Endothelial cell of umbilical vein (primary cell): ENCODE results near the gene CMTM3. TPM values are rescaled to one million over a fixed set of nuclear protein-coding genes. Genes with fewer than 3 reads are reported as not detected.

ENCODE experiments used
- BruUV-seq: library from RNA; stranded (reverse); fragments of 400-500 nt; replicated peaks from 2 replicates; lab custom pipeline; 2021; lab: Mats Ljungman, UMichigan
- CTCF ChIA-PET: fragments of 300-600, 350-600 bp; sonication (Branson Sonifier 250); formaldehyde crosslinking; loops from one replicate; lab custom pipeline; 2021; ENCODE audit warnings: antibody characterized with exemption, inconsistent platforms; lab: Charles Lee
- POLR2A ChIA-PET: fragments of 300-600, 350-600 bp; sonication (Branson Sonifier 250); formaldehyde crosslinking; loops from one replicate; lab custom pipeline; 2021; ENCODE audit warnings: antibody characterized with exemption, inconsistent platforms; lab: Charles Lee
- DNase-seq: peaks from one replicate; pipeline ENCODE4 v3.0.0-alpha.2; 2011; ENCODE audit warnings: low read depth, low spot score
- FAIRE-seq: peaks from 2 replicates; lab custom pipeline; 2011; peaks lifted over from hg19 to GRCh38; lab: Jason Lieb, UNC
- H2AFZ ChIP-seq: 2 replicates; pipeline ENCODE4 v1.6.0; 2012; ENCODE audit warnings: low read depth, low read length, control low read depth, inconsistent platforms
- H3K27ac ChIP-seq: 2 replicates; pipeline ENCODE4 v1.5.1; 2011; ENCODE audit warnings: low read depth, mild to moderate bottlenecking, control low read depth, low read length, moderate library complexity; ENCODE audit not compliant: insufficient read depth
- H3K27me3 ChIP-seq, 2 experiments: 2 replicates each; pipeline versions ENCODE4 v1.6.0 to v1.6.1; 2011; ENCODE audit warnings: low read length in 2 of 2, mixed read lengths in 1 of 2; ENCODE audit not compliant: control insufficient read depth in 2 of 2, insufficient read depth in 2 of 2
- H3K36me3 ChIP-seq, 2 experiments: 2 replicates in 1 of 2; 3 replicates in 1 of 2; pipeline ENCODE4 v1.5.1; 2011; ENCODE audit warnings: low read length in 2 of 2, mild to moderate bottlenecking in 1 of 2, moderate library complexity in 1 of 2; ENCODE audit not compliant: control insufficient read depth in 2 of 2, insufficient read depth in 2 of 2; ENCODE audit errors: extremely low read depth in 1 of 2
- H3K4me1 ChIP-seq: 3 replicates; pipeline ENCODE4 v1.5.1; 2011; ENCODE audit warnings: mild to moderate bottlenecking, low read length; ENCODE audit not compliant: control insufficient read depth, insufficient read depth; ENCODE audit errors: extremely low read depth
- H3K4me2 ChIP-seq: 2 replicates; pipeline ENCODE4 v1.6.1; 2011; ENCODE audit warnings: low read length, control low read depth, mixed read lengths; ENCODE audit not compliant: insufficient read depth
- H3K4me3 ChIP-seq, 3 experiments: fragments of 200-600 bp in 1 of 3; sonication (generic), shearing (Covaris generic) in 1 of 3; replicated peaks in 1 of 3; 2 replicates each; pipeline ENCODE4 v1.5.1; 2011 to 2016; ENCODE audit warnings: control low read depth in 3 of 3, low read length in 3 of 3, mild to moderate bottlenecking in 2 of 3, inconsistent platforms in 1 of 3, low read depth in 1 of 3, moderate library complexity in 1 of 3; ENCODE audit not compliant: insufficient read depth in 1 of 3
- H3K79me2 ChIP-seq: 2 replicates; pipeline ENCODE4 v1.6.0; 2012; ENCODE audit warnings: low read length, inconsistent platforms; ENCODE audit not compliant: control insufficient read depth, insufficient read depth
- H3K9ac ChIP-seq: replicated peaks from 2 replicates; pipeline ENCODE3; 2011; ENCODE audit warnings: low read length, control low read depth; ENCODE audit not compliant: insufficient read depth; ENCODE audit errors: extremely low read depth
- H3K9me1 ChIP-seq: replicated peaks from 3 replicates; pipeline ENCODE4 v1.6.0; 2011; ENCODE audit warnings: mild to moderate bottlenecking, low read length; ENCODE audit not compliant: control insufficient read depth, insufficient read depth; ENCODE audit errors: extremely low read depth
- H3K9me3 ChIP-seq: replicated peaks from 2 replicates; pipeline ENCODE4 v1.5.1; 2012; ENCODE audit warnings: low read length, inconsistent platforms; ENCODE audit not compliant: control insufficient read depth, insufficient read depth
- H4K20me1 ChIP-seq: replicated peaks from 2 replicates; pipeline ENCODE3; 2011; ENCODE audit warnings: mild to moderate bottlenecking, low read length; ENCODE audit not compliant: control insufficient read depth, insufficient read depth; ENCODE audit errors: extremely low read depth
- CTCF ChIP-seq, 2 donors: IDR thresholded peaks; 1 replicate in 1 of 2; 2 replicates in 1 of 2; pipeline ENCODE4 v1.5.1; 2011; ENCODE audit warnings: low read length in 2 of 2, mild to moderate bottlenecking in 2 of 2, moderate library complexity in 2 of 2, control low read depth in 1 of 2, inconsistent platforms in 1 of 2, low read depth in 1 of 2; ENCODE audit not compliant: insufficient read depth in 1 of 2; ENCODE audit errors: extremely low read depth in 1 of 2
- EZH2 ChIP-seq: IDR thresholded peaks from 2 replicates; pipeline ENCODE4 v1.6.1; 2012; ENCODE audit warnings: borderline replicate concordance, low read depth, mild to moderate bottlenecking, moderate library complexity, low read length, inconsistent platforms; ENCODE audit not compliant: severe bottlenecking
- FOS ChIP-seq: IDR thresholded peaks from 2 replicates; pipeline ENCODE4 v1.6.1; 2011; ENCODE audit warnings: mild to moderate bottlenecking, low read length, moderate library complexity, borderline replicate concordance; ENCODE audit not compliant: insufficient read depth
- GATA2 ChIP-seq: IDR thresholded peaks from 2 replicates; pipeline ENCODE4 v1.7.0; 2011; ENCODE audit warnings: low read depth, mild to moderate bottlenecking, moderate library complexity, mixed read lengths, low read length; ENCODE audit not compliant: insufficient read length, insufficient read depth
- JUN ChIP-seq: IDR thresholded peaks from 2 replicates; pipeline ENCODE4 v1.6.1; 2011; ENCODE audit warnings: borderline replicate concordance, low read depth; ENCODE audit not compliant: insufficient read length, insufficient read depth
- MAX ChIP-seq: IDR thresholded peaks from 2 replicates; pipeline ENCODE4 v1.6.1; 2011; ENCODE audit not compliant: insufficient read depth, insufficient read length
- MYC ChIP-seq: IDR thresholded peaks from one replicate; pipeline ENCODE4 v1.6.1; 2011; ENCODE audit warnings: mild to moderate bottlenecking, low read depth, low read length
- POLR2A ChIP-seq: IDR thresholded peaks from 2 replicates; pipeline ENCODE4 v1.6.1; 2012; ENCODE audit warnings: low read depth, mild to moderate bottlenecking, control low read depth, low read length
- POLR2AphosphoS5 ChIP-seq: IDR thresholded peaks from 2 replicates; pipeline ENCODE4 v1.6.1; 2012; ENCODE audit warnings: low read depth, mild to moderate bottlenecking, control low read depth, low read length, moderate library complexity; ENCODE audit not compliant: insufficient read depth
- dilution Hi-C: fragments of 300-500 bp; cut with MboI; formaldehyde crosslinking; loops from one replicate; pipeline ENCODE4 v1.15.0; 2019; ENCODE audit warnings: low sequenced_read_pairs; ENCODE audit not compliant: extremely low pct_ligation_motif_present
- intact Hi-C: fragments of 100-400 bp; cut with micrococcal nuclease; formaldehyde crosslinking; loops from one replicate; pipeline ENCODE4 v1.10.0; 2022
- polyA plus RNA-seq, 4 experiments: library from polyadenylated mRNA; depleted of rRNA in 3 of 4; stranded (reverse) in 3 of 4; unstranded in 1 of 4; fragments of >200 nt; gene quantifications; 2 replicates each; pipeline versions ENCODE4 v1.2.1 to v1.2.3, GENCODE V29; 2011 to 2012; ENCODE audit warnings: missing spikeins in 1 of 4
- total RNA-seq: library from RNA; stranded (reverse); gene quantifications from 2 replicates; pipeline ENCODE4 v1.2.3, GENCODE V29; 2021

The CMTM3 gene
- total and polyA plus RNA-seq, 2 donors (not counting 3 experiments of a cell fraction or from before 2014, with no cell fraction given), result 83.6 to 86.2 TPM

GRCh38 chr16:66634527-66635196 lies 30.2 kb downstream of the CMTM3 start:
- Histone ChIP-seq H3K4me1 (no peaks in the 10 kb centered on the region), H3K27ac (no peak overlapping the region), H3K79me2 (no peaks in the 10 kb centered on the region), H3K9me3 (no peaks in the 10 kb centered on the region), H4K20me1 (no peaks in the 10 kb centered on the region), H3K4me2 (no peak overlapping the region), H3K4me3 (no peak overlapping the region), H3K36me3 (no peaks in the 10 kb centered on the region), H3K9me1 (no peaks in the 10 kb centered on the region), H3K27me3 (no peaks in the 10 kb centered on the region), H2AFZ (no peak overlapping the region), H3K9ac (no peak overlapping the region)
- dilution Hi-C loops, result no loop called here
- ChIA-PET CTCF (interaction anchor here (1.2 to 2.7 kb wide), 5 partner anchors 16 to 233 kb away, joined by 3 to 16 read pairs (median 6); no protein-coding TSS in a partner anchor), POLR2A (no interaction called here)
- DNase-seq (no peak), FAIRE-seq (no peak)
- intact Hi-C loops, result no loop called here
- BruUV-seq, result no TSS peak
- TF ChIP-seq POLR2A, result no peak
- no peak for TF ChIP-seq CTCF (IDR thresholded peaks at IDR 0.05; ENCODE audit: extremely low read depth in 1 of 2, insufficient read depth in 1 of 2, low read depth in 1 of 2, low read length in 2 of 2)
- no peak for TF ChIP-seq GATA2
- no peak for TF ChIP-seq JUN
- no peak for TF ChIP-seq MYC
- no peak for TF ChIP-seq POLR2AphosphoS5
- no peak for TF ChIP-seq FOS
- no peak for TF ChIP-seq EZH2
- no peak for TF ChIP-seq MAX
